HepG2 (cell line): ENCODE data around the gene HUNK. TPM values are rescaled to one million over a fixed set of nuclear protein-coding genes. Genes with fewer than 3 reads are reported as not detected.

ENCODE experiments used
- ATAC-seq: fragments of 200-7000 bp; cut with Tn5 transposase; 3 replicates; pipeline ENCODE4 v1.9.1; 2020; ENCODE audit warnings: mild to moderate bottlenecking, moderate library complexity
- BruUV-seq: library from RNA; stranded (reverse); fragments of 400-500 nt; replicated peaks from 2 replicates; lab custom pipeline; 2021; lab: Mats Ljungman, UMichigan
- CTCF ChIA-PET: fragments of 300-600 bp; formaldehyde crosslinking; extraction: SDS; loops from one replicate; lab custom pipeline; 2021; ENCODE audit warnings: low total read pairs, inconsistent platforms, low intra/inter-chr PET ratio; lab: Yijun Ruan, JAX
- POLR2A ChIA-PET: fragments of 350-600 bp; sonication (Branson Sonifier 250); formaldehyde crosslinking; loops from one replicate; lab custom pipeline; 2020; ENCODE audit warnings: antibody characterized with exemption, inconsistent platforms; lab: Yijun Ruan, JAX
- DNase-seq: peaks from one replicate; pipeline ENCODE4 v3.0.0-alpha.2; 2015; ENCODE audit warnings: low spot score
- FAIRE-seq: peaks from 3 replicates; lab custom pipeline; 2011; peaks lifted over from hg19 to GRCh38; lab: Jason Lieb, UNC
- H2AFZ ChIP-seq: one replicate; pipeline ENCODE4 v1.6.1; 2011; ENCODE audit warnings: low read length, inconsistent platforms
- H3K27ac ChIP-seq: fragments of 300-600 bp; 3 replicates; pipeline ENCODE4 v1.8.0; 2011; ENCODE audit warnings: mixed run types, mild to moderate bottlenecking, mixed read lengths, low read length, inconsistent platforms; ENCODE audit not compliant: insufficient read depth; ENCODE audit errors: extremely low read length
- H3K27me3 ChIP-seq, 2 experiments: fragments of 200-600 bp in 1 of 2; 2 replicates in 1 of 2; 3 replicates in 1 of 2; pipeline versions ENCODE4 v1.6.0 to v1.8.0; 2011; ENCODE audit warnings: low read length in 2 of 2, mild to moderate bottlenecking in 2 of 2, moderate library complexity in 2 of 2, inconsistent platforms in 1 of 2; ENCODE audit not compliant: insufficient read depth in 2 of 2, control insufficient read depth in 1 of 2
- H3K36me3 ChIP-seq, 2 experiments: fragments of 200-600 bp in 1 of 2; replicated peaks in 1 of 2; 2 replicates in 1 of 2; 3 replicates in 1 of 2; pipeline versions ENCODE4 v1.5.1 to v1.8.0; 2011; ENCODE audit warnings: low read length in 2 of 2, inconsistent platforms in 1 of 2; ENCODE audit not compliant: insufficient read depth in 2 of 2, control insufficient read depth in 1 of 2
- H3K4me1 ChIP-seq: 2 replicates; pipeline ENCODE4 v1.5.1; 2012; ENCODE audit warnings: low read length, inconsistent platforms; ENCODE audit not compliant: insufficient read depth
- H3K4me2 ChIP-seq: 2 replicates; pipeline ENCODE4 v1.6.0; 2011; ENCODE audit warnings: low read depth, low read length, inconsistent platforms
- H3K4me3 ChIP-seq, 3 experiments: fragments of 200-600 bp in 1 of 3; sonication (generic), shearing (Covaris generic) in 1 of 3; replicated peaks in 1 of 3; 2 replicates each; pipeline ENCODE4 v1.5.1; 2011 to 2016; ENCODE audit warnings: low read length in 3 of 3, inconsistent platforms in 2 of 3, low read depth in 2 of 3, mild to moderate bottlenecking in 2 of 3, control low read depth in 1 of 3, mixed read lengths in 1 of 3; ENCODE audit not compliant: insufficient read depth in 1 of 3
- H3K79me2 ChIP-seq: one replicate; pipeline ENCODE4 v1.6.1; 2011; ENCODE audit warnings: low read length, inconsistent platforms; ENCODE audit not compliant: insufficient read depth
- H3K9ac ChIP-seq: 2 replicates; pipeline ENCODE4 v1.6.0; 2011; ENCODE audit warnings: mild to moderate bottlenecking, low read depth, low read length, inconsistent platforms; ENCODE audit not compliant: insufficient read depth
- H3K9me3 ChIP-seq: 2 replicates; pipeline ENCODE4 v1.5.1; 2012; ENCODE audit warnings: mild to moderate bottlenecking, low read length
- H4K20me1 ChIP-seq: 2 replicates; pipeline ENCODE4 v1.6.0; 2011; ENCODE audit warnings: inconsistent platforms, mild to moderate bottlenecking, low read length, moderate library complexity; ENCODE audit not compliant: insufficient read depth
- FIP1L1 ChIP-seq: fragments of 200-400 bp; formaldehyde crosslinking; IDR thresholded peaks from 2 replicates; pipeline ENCODE4 v1.6.1; 2018; ENCODE audit warnings: low read depth, mild to moderate bottlenecking, low read length, moderate library complexity, borderline replicate concordance; ENCODE audit not compliant: insufficient read depth
- FOSL1 ChIP-seq: sonication (generic); formaldehyde crosslinking; IDR thresholded peaks from 2 replicates; pipeline ENCODE4 v1.9.0; 2021; ENCODE audit warnings: missing genetic modification reagents, borderline replicate concordance
- KAT8 ChIP-seq: IDR thresholded peaks from 2 replicates; pipeline ENCODE4 v1.6.1; 2016; ENCODE audit warnings: missing genetic modification reagents, missing compliant biosample characterization
- MEF2D ChIP-seq: sonication (generic); formaldehyde crosslinking; IDR thresholded peaks from 2 replicates; pipeline ENCODE4 v1.5.1; 2020; ENCODE audit warnings: mild to moderate bottlenecking, missing genetic modification reagents
- NFIB ChIP-seq: sonication (generic); formaldehyde crosslinking; IDR thresholded peaks from 2 replicates; pipeline ENCODE4 v1.9.0; 2021; ENCODE audit warnings: missing genetic modification reagents, mild to moderate bottlenecking, borderline replicate concordance
- PCBP2 ChIP-seq: fragments of 200-400 bp; formaldehyde crosslinking; optimal IDR thresholded peaks from 2 replicates; pipeline ENCODE3; 2018; ENCODE audit warnings: low read length, low read depth; ENCODE audit not compliant: poor library complexity, severe bottlenecking
- SIX4 ChIP-seq: sonication (generic); formaldehyde crosslinking; IDR thresholded peaks from 2 replicates; pipeline ENCODE4 v1.4.0; 2020; ENCODE audit warnings: missing genetic modification reagents
- SMAD3 ChIP-seq: sonication (generic); formaldehyde crosslinking; IDR thresholded peaks from 2 replicates; pipeline ENCODE4 v1.4.0; 2020; ENCODE audit warnings: missing genetic modification reagents
- SOX5 ChIP-seq: IDR thresholded peaks from 2 replicates; pipeline ENCODE4 v1.6.1; 2016; ENCODE audit warnings: borderline replicate concordance
- TEAD3 ChIP-seq: optimal IDR thresholded peaks from 2 replicates; pipeline ENCODE3; 2016; ENCODE audit warnings: borderline replicate concordance
- XRCC5 ChIP-seq: fragments of 200-400 bp; formaldehyde crosslinking; optimal IDR thresholded peaks from 2 replicates; pipeline ENCODE3; 2017; ENCODE audit warnings: mild to moderate bottlenecking, low read length
- WGBS: methylation state at CpG from one replicate; pipeline ENCODE4 v1.1.6; 2017; ENCODE audit warnings: low lambda C conversion rate; 5-methylcytosine and 5-hydroxymethylcytosine counted together
- in situ Hi-C: cut with HindIII; loops from 2 replicates; pipeline ENCODE4 v1.10.0; 2017; ENCODE audit warnings: low pct_unique_long_range_greater_than_20kb; ENCODE audit not compliant: extremely low pct_ligation_motif_present
- intact Hi-C: fragments of 100-400 bp; cut with micrococcal nuclease; formaldehyde crosslinking; loops from one replicate; pipeline ENCODE4 v1.10.0; 2022; ENCODE audit not compliant: unreplicated experiment
- polyA plus RNA-seq, 8 experiments: library from polyadenylated mRNA; depleted of rRNA in 3 of 8; stranded (reverse) in 7 of 8; unstranded in 1 of 8; fragments of >200 nt; fragmentation: Illumina TruSeq in 4 of 8; extraction: Trizol in 4 of 8; gene quantifications; 2 replicates each; pipeline versions ENCODE4 v1.2.1 to v1.2.3, GENCODE V29; 2011 to 2016; ENCODE audit warnings: low read depth in 4 of 8, missing spikeins in 1 of 8, mixed read lengths in 1 of 8; ENCODE audit not compliant: insufficient read depth in 1 of 8
- total RNA-seq, 5 experiments: library from RNA; depleted of rRNA; stranded (reverse); fragments of >200 nt; fragmentation: Illumina TruSeq; extraction: Trizol; gene quantifications; 2 replicates each; pipeline ENCODE4 v1.2.3, GENCODE V29; 2016; ENCODE audit warnings: low read depth in 1 of 5

HUNK gene
- total and polyA plus RNA-seq, 2 of the 13 experiments (the other 11 are each of a cell fraction or from before 2014, with no cell fraction given): 1.8 to 1.9 TPM

- FAIRE-seq: no peak
- TF ChIP-seq PCBP2 (no peak), FOSL1 (CRISPR knock-in tag) (no peak), SMAD3 (CRISPR knock-in tag) (no peak), SOX5 (CRISPR knock-in tag) (no peak), SIX4 (no peak), MEF2D (CRISPR knock-in tag) (no peak), TEAD3 (CRISPR knock-in tag) (no peak)
- TF ChIP-seq, all 625 proteins: peak for 0
- Histone ChIP-seq H3K27ac (no peak overlapping the region), H3K9me3 (no peaks in the 10 kb centered on the region), H4K20me1 (no peaks in the 10 kb centered on the region), H3K4me2 (no peak overlapping the region), H3K27me3 (no peaks in the 10 kb centered on the region; a peak in 2 of 5 replicates), H3K4me1 (no peaks in the 10 kb centered on the region), H3K9ac (no peak overlapping the region), H3K79me2 (no peaks in the 10 kb centered on the region), H3K4me3 (no peak overlapping the region), H2AFZ (no peak overlapping the region), H3K36me3 (no peaks in the 10 kb centered on the region)
- in situ Hi-C loops (no loop called here), intact Hi-C loops (loop anchor here (10.0 kb wide), 1 partner anchor 244 kb away; no protein-coding TSS in a partner anchor)
- CTCF ChIA-PET: no interaction called here
- 58% methylated on average over 3 of the region's 3 CpGs for whole genome bisulfite sequencing
- DNase-seq (no peak), ATAC-seq (no peak)
- POLR2A ChIA-PET: no interaction called here
- no TSS peak for BruUV-seq
Measured at GRCh38 chr21:31860851-31861250, 12.0 kb upstream of the HUNK start.

GRCh38 chr21:31862078-31862477 lies 10.7 kb upstream of the HUNK start:
- BruUV-seq: no TSS peak
- no peak for TF ChIP-seq FIP1L1
- TF ChIP-seq XRCC5: no peak
- no peak for TF ChIP-seq NFIB (CRISPR knock-in tag)
- TF ChIP-seq KAT8 (CRISPR knock-in tag): no peak
- no peak for DNase-seq
- no peak for ATAC-seq
- no peaks in the 10 kb centered on the region for H3K36me3 ChIP-seq
- no peak overlapping the region for H2AFZ ChIP-seq
- WGBS: 65% methylated on average over 5 of the region's 7 CpGs
- CTCF ChIA-PET: no interaction called here
- H3K9ac ChIP-seq: no peak overlapping the region
- no peak overlapping the region for H3K4me3 ChIP-seq
- no peaks in the 10 kb centered on the region for H3K79me2 ChIP-seq
- H3K27me3 ChIP-seq: no peaks in the 10 kb centered on the region; a peak in 2 of 5 replicates
- intact Hi-C loops (loop anchor here (10.0 kb wide), 1 partner anchor 243 kb away; no protein-coding TSS in a partner anchor), in situ Hi-C loops (no loop called here)
- H3K9me3 ChIP-seq: no peaks in the 10 kb centered on the region
- no peak overlapping the region for H3K27ac ChIP-seq
- POLR2A ChIA-PET: no interaction called here
- FAIRE-seq: no peak
- no peaks in the 10 kb centered on the region for H4K20me1 ChIP-seq
- H3K4me2 ChIP-seq: no peak overlapping the region
- no peaks in the 10 kb centered on the region; the same call in 1 of the 2 replicates for H3K4me1 ChIP-seq
